Glutamatergic neuron (in vitro differentiated cells): Measurements from ENCODE around the gene SERPINB10. TPM values are rescaled to one million over a fixed set of nuclear protein-coding genes. Genes with fewer than 3 reads are reported as not detected.
A peak's percentile ranks its signal among the peaks of the same experiment; 100 is the strongest.

Source experiments
- DNase-seq: peaks from one replicate; pipeline ENCODE4 v3.0.0; 2022
- H3K27ac Mint-ChIP-seq: one replicate; pipeline ENCODE4 v1.8.0; 2020; ENCODE audit warnings: mild to moderate bottlenecking, mixed read lengths, inconsistent platforms; ENCODE audit not compliant: unreplicated experiment
- H3K27me3 Mint-ChIP-seq: one replicate; pipeline ENCODE4 v1.8.0; 2020; ENCODE audit warnings: mild to moderate bottlenecking, moderate library complexity, mixed read lengths, inconsistent platforms; ENCODE audit not compliant: unreplicated experiment
- H3K36me3 Mint-ChIP-seq: one replicate; pipeline ENCODE4 v1.8.0; 2020; ENCODE audit warnings: mild to moderate bottlenecking, mixed read lengths, inconsistent platforms; ENCODE audit not compliant: unreplicated experiment
- H3K4me1 Mint-ChIP-seq: one replicate; pipeline ENCODE4 v1.8.0; 2020; ENCODE audit warnings: mild to moderate bottlenecking, low read depth, mixed read lengths, inconsistent platforms; ENCODE audit not compliant: unreplicated experiment
- H3K4me3 Mint-ChIP-seq: one replicate; pipeline ENCODE4 v1.8.0; 2020; ENCODE audit warnings: mild to moderate bottlenecking, mixed read lengths, inconsistent platforms; ENCODE audit not compliant: unreplicated experiment
- H3K9me3 Mint-ChIP-seq: one replicate; pipeline ENCODE4 v1.8.0; 2020; ENCODE audit warnings: mild to moderate bottlenecking, moderate library complexity, mixed read lengths, inconsistent platforms; ENCODE audit not compliant: unreplicated experiment
- CTCF ChIP-seq: fragments of 200-600 bp; sonication (generic); IDR thresholded peaks from one replicate; pipeline ENCODE4 v1.5.0; 2021; ENCODE audit not compliant: partially characterized antibody, unreplicated experiment
- total RNA-seq: library from RNA; stranded (reverse); fragmentation: NEBNext Ultra II Directional; extraction: Animal tissue kit (Norgen Biotek cat#: 25700); gene quantifications from one replicate; pipeline ENCODE4 v1.2.1, GENCODE V29; 2021; ENCODE audit not compliant: unreplicated experiment

Gene SERPINB10
- total RNA-seq, 1 donor from 2014 or later, result not detected

GRCh38 chr18:63970809-63971205, 63.0 kb downstream of the SERPINB10 start:
- Mint-ChIP-seq H3K4me3 (peak overlapping the region; percentile 94), H3K4me1 (peaks cover 15% of the 10 kb centered on the region), H3K27me3 (peaks cover 22% of the 10 kb centered on the region), H3K9me3 (peaks cover 12% of the 10 kb centered on the region), H3K36me3 (no peaks in the 10 kb centered on the region), H3K27ac (peak overlapping the region; percentile 100)
- DNase-seq, result peak; percentile 51
- no peak for TF ChIP-seq CTCF

GRCh38 chr18:63971320-63972001, 63.7 kb downstream of the SERPINB10 start:
- peaks cover 22% of the 10 kb centered on the region for H3K27me3 Mint-ChIP-seq
- peaks cover 15% of the 10 kb centered on the region for H3K4me1 Mint-ChIP-seq
- no peak for TF ChIP-seq CTCF
- H3K9me3 Mint-ChIP-seq, result peaks cover 12% of the 10 kb centered on the region
- H3K36me3 Mint-ChIP-seq, result no peaks in the 10 kb centered on the region
- H3K4me3 Mint-ChIP-seq, result peak overlapping the region; percentile 94
- H3K27ac Mint-ChIP-seq, result peak overlapping the region; percentile 100
- DNase-seq, result no peak

- Mint-ChIP-seq H3K4me3 (peak overlapping the region; percentile 56), H3K4me1 (peaks cover 15% of the 10 kb centered on the region), H3K27ac (peak overlapping the region; percentile 100), H3K9me3 (peaks cover 12% of the 10 kb centered on the region), H3K27me3 (peaks cover 22% of the 10 kb centered on the region), H3K36me3 (no peaks in the 10 kb centered on the region)
- no peak for TF ChIP-seq CTCF
- DNase-seq, result no peak
Observed at GRCh38 chr18:63972002-63972376, 64.2 kb downstream of the SERPINB10 start.

GRCh38 chr18:63974991-63975390, 67.2 kb downstream of the SERPINB10 start:
- no peak for TF ChIP-seq CTCF
- H3K9me3 Mint-ChIP-seq, result peaks cover 3% of the 10 kb centered on the region
- peaks cover 8% of the 10 kb centered on the region for H3K4me1 Mint-ChIP-seq
- no peaks in the 10 kb centered on the region for H3K36me3 Mint-ChIP-seq
- H3K27me3 Mint-ChIP-seq, result peaks cover 12% of the 10 kb centered on the region
- DNase-seq, result no peak
- H3K27ac Mint-ChIP-seq, result no peak overlapping the region
- no peak overlapping the region for H3K4me3 Mint-ChIP-seq

- no peak for DNase-seq
- Mint-ChIP-seq H3K36me3 (no peaks in the 10 kb centered on the region), H3K9me3 (peaks cover 3% of the 10 kb centered on the region), H3K4me3 (no peak overlapping the region), H3K27ac (no peak overlapping the region), H3K27me3 (peaks cover 10% of the 10 kb centered on the region), H3K4me1 (peaks cover 8% of the 10 kb centered on the region)
- TF ChIP-seq CTCF, result no peak
Observed at GRCh38 chr18:63975628-63976027, 67.9 kb downstream of the SERPINB10 start.
